ENCODE results near the gene AADACL4. TPM values are rescaled to one million over a fixed set of nuclear protein-coding genes. Genes with fewer than 3 reads are reported as not detected.

Gene AADACL4
- total and polyA plus RNA-seq, 2 experiments from 2014 or later = not detected

GRCh38 chr1:12594966-12595756, 48.7 kb upstream of the AADACL4 start:
- no peaks in the 10 kb centered on the region for H3K36me3 ChIP-seq (ENCODE audit: insufficient read depth)

GRCh38 chr1:12595757-12596006, 48.2 kb upstream of the AADACL4 start:
- Histone ChIP-seq H4K20me1 (replicated peaks; ENCODE audit: insufficient read depth) (peaks cover 6% of the 10 kb centered on the region; the same call in 1 of the 2 replicates), H2AFZ (no peak overlapping the region), H3K4me2 (peak overlapping the region; percentile 98), H3K36me3 (ENCODE audit: insufficient read depth) (no peaks in the 10 kb centered on the region), H3K9me2 (ENCODE audit: insufficient read depth) (no peaks in the 10 kb centered on the region), H3K79me2 (replicated peaks; ENCODE audit: insufficient read depth) (peaks cover 25% of the 10 kb centered on the region), H3K4me3 (peak overlapping the region; percentile 78), H3K27ac (ENCODE audit: low read depth) (no peak overlapping the region), H3F3A (replicated peaks; ENCODE audit: low read depth) (peaks cover 13% of the 10 kb centered on the region; the same call in 1 of the 2 replicates), H3K27me3 (ENCODE audit: insufficient read depth) (0 out of 2 replicates have a peak, but pooled peaks cover 3% of the 10 kb centered on the region), H3K4me1 (ENCODE audit: insufficient read depth) (peaks cover 46% of the 10 kb centered on the region)
- Mint-ChIP-seq H3K36me3 (ENCODE audit: low read depth) (no peaks in the 10 kb centered on the region; the same call in 2 of the 3 replicates), H3K4me1 (peaks cover 45% of the 10 kb centered on the region), H3K27ac (no peak overlapping the region), H3K9me3 (no peaks in the 10 kb centered on the region; the same call in 2 of the 3 replicates), H3K27me3 (ENCODE audit: insufficient read depth, low read depth, poor library complexity) (peaks cover 24% of the 10 kb centered on the region), H3K4me3 (peak overlapping the region; percentile 77)
- DNase-seq (ENCODE audit: low spot score) = no peak
- TF ChIP-seq NANOG (IDR thresholded peaks at IDR 0.05; ENCODE audit: borderline replicate concordance) (no peak), ZNF462 (CRISPR knock-in tag; IDR thresholded peaks at IDR 0.05) (no peak), STAT1 (IDR thresholded peaks at IDR 0.05; ENCODE audit: unreplicated experiment) (no peak), CTCF (conservative IDR thresholded peaks at IDR 0.05; ENCODE audit: low read depth in 2 of 2) (no peak), EZH2phosphoT487 (IDR thresholded peaks at IDR 0.05; ENCODE audit: unreplicated experiment) (no peak), CREB1 (CRISPR knock-in tag; IDR thresholded peaks at IDR 0.05; ENCODE audit: low read depth) (peak; percentile 65; the same call in 1 of the 2 replicates), ZNF114 (CRISPR knock-in tag; IDR thresholded peaks at IDR 0.05) (no peak)
- ATAC-seq = no peak; the same call in 2 of the 3 replicates

More at GRCh38 chr1:12594966-12595756, 48.7 kb upstream of the AADACL4 start:
- Histone ChIP-seq H3K9me2 (ENCODE audit: insufficient read depth) (no peaks in the 10 kb centered on the region), H3K4me3 (peak overlapping the region; percentile 78), H2AFZ (no peak overlapping the region), H3K79me2 (replicated peaks; ENCODE audit: insufficient read depth) (peaks cover 21% of the 10 kb centered on the region), H3K4me1 (ENCODE audit: insufficient read depth) (peaks cover 45% of the 10 kb centered on the region), H4K20me1 (replicated peaks; ENCODE audit: insufficient read depth) (peaks cover 6% of the 10 kb centered on the region; the same call in 1 of the 2 replicates), H3F3A (replicated peaks; ENCODE audit: low read depth) (peaks cover 13% of the 10 kb centered on the region; the same call in 1 of the 2 replicates), H3K4me2 (peak overlapping the region; percentile 98), H3K27ac (ENCODE audit: low read depth) (peak overlapping the region; percentile 87), H3K27me3 (ENCODE audit: insufficient read depth) (0 out of 2 replicates have a peak, but pooled peaks cover 3% of the 10 kb centered on the region)
- H3K4me3 Mint-ChIP-seq = peak overlapping the region; percentile 77
- peaks cover 24% of the 10 kb centered on the region for H3K27me3 Mint-ChIP-seq (ENCODE audit: insufficient read depth, low read depth, poor library complexity)
- ATAC-seq (peak; percentile 56), DNase-seq (ENCODE audit: low spot score) (peak; percentile 89)
- peak overlapping the region; percentile 43; the same call in 1 of the 2 replicates for H3K27ac Mint-ChIP-seq
- H3K9me3 Mint-ChIP-seq = no peaks in the 10 kb centered on the region; the same call in 2 of the 3 replicates
- H3K4me1 Mint-ChIP-seq = peaks cover 41% of the 10 kb centered on the region
- TF ChIP-seq POLR2AphosphoS5 (IDR thresholded peaks at IDR 0.05; ENCODE audit: low read depth) = peak; percentile 60
- TF ChIP-seq STAT1 (IDR thresholded peaks at IDR 0.05; ENCODE audit: unreplicated experiment) = no peak
- H3K36me3 Mint-ChIP-seq (ENCODE audit: low read depth) = no peaks in the 10 kb centered on the region; the same call in 2 of the 3 replicates

Measured in GM23338 (cell line).